Ammon's horn (tissue), 1 donor: ENCODE results near the gene NTSR1.

Experiments used
- DNase-seq: peaks from one replicate; pipeline ENCODE4 v3.0.0-alpha.2; 2016; ENCODE audit warnings: low spot score

Gene NTSR1

DNA sequence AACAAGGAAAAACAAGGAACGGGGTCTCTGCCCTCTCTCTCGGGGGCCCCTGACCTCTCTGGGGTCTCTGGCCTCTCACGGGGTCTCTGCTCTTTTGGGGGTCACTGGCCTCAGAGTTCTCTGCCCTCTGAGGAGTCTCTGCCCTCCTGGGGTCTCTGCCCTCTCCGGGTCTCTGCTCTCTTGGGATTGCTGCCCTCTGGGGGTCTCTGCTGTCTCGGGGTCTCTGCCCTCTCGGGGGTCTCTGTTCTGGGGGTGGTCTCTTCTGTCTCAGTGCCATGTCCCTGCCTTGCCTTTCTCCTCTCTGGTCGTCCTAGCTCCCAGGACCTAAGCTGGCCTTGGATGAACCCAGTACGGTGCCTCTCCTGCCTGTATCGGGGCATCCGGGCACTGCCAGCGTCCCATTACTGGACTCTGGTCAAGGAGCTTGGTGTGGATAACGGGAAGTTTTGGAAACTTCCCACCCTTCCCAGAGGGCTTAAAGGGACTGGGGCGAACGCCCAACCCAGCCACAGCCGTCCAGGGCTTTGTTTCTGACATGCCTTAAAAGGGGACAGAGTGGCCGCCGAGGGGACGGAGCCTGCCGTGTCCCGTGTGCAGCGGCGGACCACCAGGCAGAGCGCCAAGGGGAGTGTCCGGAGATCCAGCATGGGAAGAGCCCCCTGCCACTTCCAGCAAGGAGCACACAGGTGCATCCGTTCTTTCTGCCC is 62.9 kb downstream of the NTSR1 start:
- no peak for DNase-seq

- no peak for DNase-seq
Observed at GRCh38 chr20:62772103-62772611, 63.5 kb downstream of the NTSR1 start.

DNA sequence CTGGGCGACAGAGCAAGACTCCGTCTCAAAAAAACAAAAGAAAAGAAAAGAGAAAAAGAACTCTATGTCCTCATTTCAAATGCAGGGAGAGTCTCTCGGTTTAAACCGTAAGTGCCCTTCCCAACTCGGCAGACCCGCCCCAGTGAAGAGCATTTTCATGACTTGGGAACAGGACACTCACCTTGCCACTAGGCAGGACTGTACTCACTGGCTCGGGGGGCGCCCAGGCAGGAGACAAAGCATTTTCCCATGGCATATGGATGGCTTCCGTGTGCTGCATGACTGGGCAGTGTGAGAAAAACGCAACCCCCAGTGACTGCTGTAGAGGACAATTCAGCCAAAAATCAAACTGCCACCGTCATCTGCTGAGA is 64.0 kb downstream of the NTSR1 start:
- no peak for DNase-seq

DNA sequence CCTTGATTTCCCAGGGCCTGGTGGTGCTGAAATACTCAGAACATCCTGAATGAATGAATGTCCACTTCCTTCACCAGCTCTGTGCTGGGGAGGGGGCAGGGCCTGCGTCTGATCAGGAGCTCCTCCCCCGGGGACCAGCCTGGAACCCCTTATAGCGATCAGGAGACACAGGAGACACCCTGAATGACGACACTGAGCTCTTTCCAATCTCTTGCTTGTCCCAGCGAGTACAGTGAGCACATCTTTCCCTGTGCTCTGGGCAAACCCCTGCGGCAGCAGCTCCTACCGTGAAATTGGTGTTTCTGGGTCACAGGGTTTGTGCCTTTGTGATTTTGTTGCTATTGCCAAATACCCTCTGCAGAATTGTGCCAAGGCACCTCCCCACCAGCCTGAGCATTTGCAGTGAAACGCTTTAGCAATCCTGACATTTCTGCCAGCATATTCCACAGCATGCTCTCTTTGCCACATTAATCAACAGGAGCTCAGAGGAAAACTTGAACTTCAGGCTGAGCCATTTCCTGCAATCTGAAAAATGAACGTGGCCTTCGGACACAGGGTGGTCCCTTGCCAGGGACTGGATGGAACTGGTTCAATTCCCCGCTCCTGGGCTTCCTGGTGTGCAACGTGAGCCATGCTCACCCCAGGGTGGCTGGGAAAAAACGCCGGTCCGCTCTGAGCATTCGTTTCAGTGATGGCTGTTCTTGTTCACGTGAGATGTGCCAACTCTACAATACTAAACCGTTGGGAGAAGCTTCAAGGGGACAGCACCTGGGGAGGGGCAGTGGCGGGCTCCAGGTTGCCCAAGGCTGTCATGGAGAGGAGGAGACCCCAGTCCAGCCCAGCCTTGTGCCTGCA is 64.6 kb downstream of the NTSR1 start:
- no peak for DNase-seq

GRCh38 chr20:62773845-62774714 is 65.4 kb downstream of the NTSR1 start:
- DNase-seq, result peak; percentile 49

DNA sequence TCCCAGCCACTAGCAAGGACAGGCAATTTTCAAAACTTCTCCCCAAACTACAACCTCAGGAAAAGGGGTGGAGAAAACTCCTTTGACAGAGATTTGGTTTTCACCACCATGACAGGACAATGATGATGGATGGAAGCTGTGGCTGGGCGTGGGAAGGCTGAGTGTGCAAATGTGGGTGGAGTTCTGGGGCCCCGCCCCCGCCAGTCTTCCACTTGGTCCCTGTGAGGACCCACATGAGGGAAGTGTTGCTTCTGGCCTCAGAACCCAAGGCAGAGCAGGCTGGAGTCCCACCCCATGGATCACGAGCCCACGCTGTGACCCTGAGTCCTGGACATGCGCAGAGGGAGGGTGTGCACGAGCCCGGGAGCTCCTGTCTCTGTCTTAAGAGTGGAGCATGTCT is 66.1 kb downstream of the NTSR1 start:
- DNase-seq, result no peak

DNA sequence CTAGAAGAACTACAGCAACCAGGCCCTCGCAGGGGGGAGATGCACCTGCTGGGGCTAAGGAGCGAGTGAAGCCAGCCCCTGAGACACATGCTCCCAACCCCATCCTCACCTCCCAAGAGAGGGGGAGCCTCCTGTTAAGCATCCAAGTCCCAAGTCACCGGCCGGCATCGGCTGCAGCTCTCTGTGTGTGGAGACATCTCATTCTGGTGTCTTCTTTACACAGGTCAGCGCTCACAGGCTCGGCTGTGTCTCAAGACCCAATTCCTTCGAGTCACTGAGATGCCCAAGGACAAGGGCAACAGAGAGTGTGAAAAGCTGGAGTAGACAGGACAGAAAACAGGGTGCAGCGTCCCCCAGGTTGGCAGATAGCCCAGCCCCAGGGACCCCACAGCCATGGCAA is 66.6 kb downstream of the NTSR1 start:
- DNase-seq, result no peak

- no peak for DNase-seq
Observed at GRCh38 chr20:62776035-62776691, 67.5 kb downstream of the NTSR1 start.

DNA sequence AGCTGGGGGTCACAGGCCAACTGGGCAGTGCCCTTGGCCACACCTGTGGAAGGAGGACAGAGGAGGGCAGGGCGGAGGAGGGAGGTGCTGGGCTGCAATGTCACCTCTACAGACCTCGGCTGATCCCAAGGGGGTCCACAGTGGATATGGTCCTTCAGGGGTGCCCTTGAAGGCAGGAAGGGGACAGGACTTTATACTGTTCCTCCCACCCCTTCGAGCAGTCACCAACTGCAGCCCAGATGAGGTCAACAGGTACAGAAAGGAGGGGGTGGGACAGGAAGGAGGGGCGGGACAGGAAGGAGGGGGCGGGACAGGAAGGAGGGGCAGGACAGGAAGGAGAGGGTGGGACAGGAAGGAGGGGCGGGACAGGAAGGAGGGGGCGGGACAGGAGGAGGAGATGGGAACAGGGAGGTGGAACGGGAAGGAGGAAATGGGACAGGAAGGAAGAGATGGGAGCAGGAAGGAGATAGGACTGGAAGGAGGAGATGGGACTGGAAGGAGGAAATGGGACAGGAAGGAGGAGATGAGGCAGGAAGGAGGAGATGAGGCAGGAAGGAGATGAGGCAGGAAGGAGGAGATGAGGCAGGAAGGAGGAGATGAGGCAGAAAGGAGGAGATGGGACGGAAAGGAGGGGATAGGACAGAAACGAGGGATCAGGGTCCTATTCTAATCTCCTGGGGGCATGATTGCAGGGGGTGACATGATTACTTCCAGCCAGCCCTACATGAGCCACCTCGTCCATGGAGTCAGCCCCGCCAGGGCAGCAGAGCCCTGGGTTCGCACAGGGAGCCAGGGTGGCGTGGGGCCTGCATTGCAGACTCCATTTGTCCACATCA is 68.3 kb downstream of the NTSR1 start:
- DNase-seq, result no peak

DNA sequence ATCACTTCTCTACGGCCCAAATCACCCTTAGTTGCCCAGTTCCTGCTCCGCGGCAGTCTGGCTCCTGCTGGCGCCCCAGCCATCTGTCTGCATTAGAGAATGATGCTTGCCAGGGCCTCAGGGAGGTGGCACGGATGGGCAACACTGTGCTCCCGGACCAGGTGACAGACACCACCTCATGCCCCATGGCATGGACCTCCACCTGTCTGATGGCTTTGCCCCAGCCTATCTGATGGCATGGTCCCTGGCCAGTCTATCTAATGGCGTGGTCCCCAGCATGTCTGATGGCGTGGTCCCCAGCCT is 68.8 kb downstream of the NTSR1 start:
- DNase-seq, result no peak

DNA sequence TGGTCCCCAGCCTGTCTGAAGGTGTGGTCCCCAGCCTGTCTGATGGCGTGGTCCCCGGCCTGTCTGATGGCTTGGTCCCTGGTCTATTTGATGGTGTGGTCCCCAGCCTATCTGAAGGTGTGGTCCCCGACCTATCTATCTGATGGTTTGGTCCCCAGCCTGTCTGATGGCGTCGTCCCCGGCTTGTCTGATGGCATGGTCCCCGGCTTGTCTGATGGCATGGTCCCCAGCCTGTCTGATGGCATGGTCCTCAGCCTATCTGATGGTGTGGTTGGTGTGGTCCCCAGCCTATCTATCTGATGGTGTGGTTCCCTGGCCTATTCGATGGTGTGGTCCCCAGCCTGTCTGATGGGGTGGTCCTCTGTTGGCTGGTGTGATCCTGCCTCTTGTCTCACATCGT is 69.4 kb downstream of the NTSR1 start:
- no peak for DNase-seq

DNA sequence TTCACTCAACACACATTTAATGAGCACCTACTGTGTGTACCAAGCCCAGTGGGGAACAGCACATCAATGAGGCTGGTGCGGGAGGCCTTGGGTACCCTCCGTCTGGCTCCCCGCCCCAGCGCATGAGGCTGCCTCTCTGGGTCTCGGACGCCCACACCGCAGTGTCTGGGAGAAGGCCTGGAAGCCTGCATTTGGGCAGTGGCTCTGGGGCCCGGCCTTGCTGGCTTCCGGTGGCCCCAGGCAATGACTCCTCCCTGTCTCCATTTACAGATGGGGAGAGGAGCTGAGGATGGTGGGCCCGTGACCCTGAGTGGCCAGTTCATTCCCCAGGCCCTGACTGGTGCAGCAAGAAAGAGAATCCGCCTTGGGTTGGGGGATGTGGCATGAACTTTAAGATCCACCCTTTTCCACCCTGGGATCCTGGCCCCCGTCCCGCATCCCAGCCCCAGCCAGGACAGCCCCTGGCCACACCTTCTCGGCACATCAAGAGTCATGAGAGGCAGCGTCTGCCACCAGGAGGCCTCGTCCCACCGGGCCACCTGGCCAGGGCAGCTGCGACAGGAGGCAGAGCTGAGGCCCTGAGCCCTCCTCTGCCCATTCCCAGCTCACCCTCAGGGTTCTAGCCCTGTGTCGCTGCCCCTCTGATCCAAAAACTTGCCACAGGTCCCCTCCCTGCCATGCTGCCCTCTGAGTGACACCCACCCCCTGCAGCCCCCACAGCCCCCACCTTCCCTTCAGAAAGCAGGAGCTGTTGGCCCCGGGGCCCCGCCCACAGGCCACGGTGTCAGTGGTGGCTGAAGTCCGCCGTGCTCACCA is 70.2 kb downstream of the NTSR1 start:
- no peak for DNase-seq

GRCh38 chr20:62779417-62779685 is 70.7 kb downstream of the NTSR1 start:
- DNase-seq, result no peak

- no peak for DNase-seq
Observed at GRCh38 chr20:62780204-62780603, 71.6 kb downstream of the NTSR1 start.

- DNase-seq, result no peak
Observed at GRCh38 chr20:62780696-62781095, 72.1 kb downstream of the NTSR1 start.

- DNase-seq, result no peak
Observed at GRCh38 chr20:62782149-62782892, 73.7 kb downstream of the NTSR1 start.

- no peak for DNase-seq
Observed at GRCh38 chr20:62782893-62783278, 74.2 kb downstream of the NTSR1 start.

- DNase-seq, result no peak
Observed at GRCh38 chr20:62784497-62784896, 75.9 kb downstream of the NTSR1 start.

- DNase-seq, result no peak
Observed at GRCh38 chr20:62785393-62785792, 76.8 kb downstream of the NTSR1 start.

DNA sequence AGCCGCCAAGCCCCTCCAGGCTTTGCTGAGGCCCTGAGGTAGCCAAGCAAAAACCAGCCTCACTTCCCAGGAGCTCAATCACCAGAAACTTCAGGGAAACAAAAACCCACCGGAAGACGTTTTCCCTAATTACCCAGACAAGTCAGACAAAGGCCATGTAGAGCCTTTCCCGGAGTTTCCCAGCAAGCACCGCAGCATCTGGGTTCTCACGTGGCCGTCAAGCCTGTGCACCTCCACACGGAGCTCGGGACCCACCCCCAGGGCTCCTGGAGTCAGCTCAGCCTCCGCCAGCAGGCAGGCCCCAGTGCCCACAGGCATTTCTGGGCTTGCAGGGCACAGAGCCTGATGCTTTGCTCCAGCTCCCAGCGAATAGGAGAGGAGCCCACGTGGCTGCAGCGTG is 77.5 kb downstream of the NTSR1 start:
- DNase-seq, result no peak
